AG04450 (cell line): ENCODE data around the gene COL9A1. TPM values are rescaled to one million over a fixed set of nuclear protein-coding genes. Genes with fewer than 3 reads are reported as not detected.

ENCODE experiments used
- CTCF ChIA-PET: fragments of 300-600, 350-600 bp; formaldehyde crosslinking; extraction: SDS; loops from one replicate; lab custom pipeline; 2022; ENCODE audit warnings: antibody characterized with exemption, inconsistent platforms; lab: Charles Lee
- POLR2A ChIA-PET: fragments of 350-600 bp; formaldehyde crosslinking; extraction: SDS; loops from one replicate; lab custom pipeline; 2021; ENCODE audit warnings: antibody characterized with exemption, inconsistent platforms; lab: Yijun Ruan, JAX
- DNase-seq: peaks from one replicate; pipeline ENCODE4 v3.0.0-alpha.2; 2011; ENCODE audit warnings: low read depth, low spot score
- H3K27ac ChIP-seq: one replicate; pipeline ENCODE4 v1.5.1; 2012; ENCODE audit warnings: low read depth, low read length, control low read depth
- H3K27me3 ChIP-seq: one replicate; pipeline ENCODE4 v1.6.0; 2012; ENCODE audit warnings: low read length; ENCODE audit not compliant: control insufficient read depth, insufficient read depth
- H3K4me3 ChIP-seq: 2 replicates; pipeline ENCODE4 v1.5.1; 2011; ENCODE audit warnings: mild to moderate bottlenecking, low read depth, low read length, control low read depth
- H3K9me3 ChIP-seq: 2 replicates; pipeline ENCODE4 v1.5.1; 2012; ENCODE audit warnings: low read length; ENCODE audit not compliant: control insufficient read depth, insufficient read depth
- polyA plus RNA-seq: library from polyadenylated mRNA; depleted of rRNA; stranded (reverse); fragments of >200 nt; gene quantifications from 2 replicates; pipeline ENCODE4 v1.2.3, GENCODE V29; 2011
- TF ChIP-seq, protein P1 (sequence below): IDR thresholded peaks from 2 replicates; pipeline ENCODE4 v1.5.1; 2011; ENCODE audit warnings: low read depth, low read length, control low read depth, inconsistent platforms

The COL9A1 gene
- polyA plus RNA-seq, 1 experiment: not detected

DNA sequence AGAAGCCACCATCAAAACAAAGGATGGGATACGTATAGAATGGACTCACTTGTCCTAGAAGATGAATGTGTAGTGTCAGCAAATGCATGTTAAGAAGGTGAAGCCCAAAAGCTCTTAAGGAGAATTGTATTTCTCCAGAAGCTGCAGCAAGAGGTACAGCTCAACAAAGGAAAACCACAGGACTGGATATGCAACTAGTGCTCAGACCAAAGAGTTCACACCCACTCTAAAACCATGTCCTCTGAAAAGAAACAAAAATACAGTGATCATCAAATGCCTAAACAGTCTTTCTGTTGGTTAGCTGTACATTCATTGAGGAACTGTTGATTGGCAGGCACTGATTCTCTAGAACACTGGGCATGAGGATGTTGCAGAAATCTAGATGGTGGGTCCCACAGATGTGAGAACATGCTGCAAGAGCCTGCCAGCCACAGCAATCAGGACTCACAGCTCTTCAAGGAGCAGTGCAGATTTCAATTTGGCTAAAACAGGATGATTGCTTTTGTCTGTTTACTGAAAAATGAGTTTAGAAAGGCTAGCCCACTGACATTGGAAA, 94.6 kb downstream of the COL9A1 start:
- Histone ChIP-seq H3K9me3 (no peaks in the 10 kb centered on the region), H3K4me3 (no peak overlapping the region), H3K27me3 (no peaks in the 10 kb centered on the region), H3K27ac (no peak overlapping the region)
- DNase-seq: no peak
- ChIA-PET POLR2A (no interaction called here), CTCF (interaction anchor here (0.8 to 1.9 kb wide), 3 partner anchors 11 to 15 kb away, joined by 3 to 10 read pairs (median 3); no protein-coding TSS in a partner anchor)
- TF ChIP-seq, protein P1, sequence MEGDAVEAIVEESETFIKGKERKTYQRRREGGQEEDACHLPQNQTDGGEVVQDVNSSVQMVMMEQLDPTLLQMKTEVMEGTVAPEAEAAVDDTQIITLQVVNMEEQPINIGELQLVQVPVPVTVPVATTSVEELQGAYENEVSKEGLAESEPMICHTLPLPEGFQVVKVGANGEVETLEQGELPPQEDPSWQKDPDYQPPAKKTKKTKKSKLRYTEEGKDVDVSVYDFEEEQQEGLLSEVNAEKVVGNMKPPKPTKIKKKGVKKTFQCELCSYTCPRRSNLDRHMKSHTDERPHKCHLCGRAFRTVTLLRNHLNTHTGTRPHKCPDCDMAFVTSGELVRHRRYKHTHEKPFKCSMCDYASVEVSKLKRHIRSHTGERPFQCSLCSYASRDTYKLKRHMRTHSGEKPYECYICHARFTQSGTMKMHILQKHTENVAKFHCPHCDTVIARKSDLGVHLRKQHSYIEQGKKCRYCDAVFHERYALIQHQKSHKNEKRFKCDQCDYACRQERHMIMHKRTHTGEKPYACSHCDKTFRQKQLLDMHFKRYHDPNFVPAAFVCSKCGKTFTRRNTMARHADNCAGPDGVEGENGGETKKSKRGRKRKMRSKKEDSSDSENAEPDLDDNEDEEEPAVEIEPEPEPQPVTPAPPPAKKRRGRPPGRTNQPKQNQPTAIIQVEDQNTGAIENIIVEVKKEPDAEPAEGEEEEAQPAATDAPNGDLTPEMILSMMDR: no peak

DNA sequence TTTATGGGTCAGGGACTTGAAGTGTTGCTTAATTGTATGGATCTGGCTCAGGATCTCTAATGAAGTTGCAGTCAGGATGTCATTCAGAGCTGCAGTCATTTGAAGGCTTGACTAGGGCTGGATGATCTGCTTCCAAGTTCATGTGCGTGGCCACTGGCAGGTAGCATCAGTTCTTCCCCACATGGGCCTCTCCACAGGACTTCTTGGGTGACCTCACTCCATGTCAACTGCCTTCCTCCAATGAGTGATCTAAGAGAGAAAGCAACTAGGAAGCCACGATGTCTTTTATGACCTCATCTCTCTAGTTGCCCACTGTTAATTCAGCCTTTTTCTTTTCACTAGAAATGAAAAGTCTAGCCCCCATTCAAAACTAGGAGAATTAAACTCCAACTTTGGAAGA, 104.1 kb downstream of the COL9A1 start:
- Histone ChIP-seq H3K27me3 (no peaks in the 10 kb centered on the region), H3K4me3 (no peak overlapping the region), H3K27ac (no peak overlapping the region), H3K9me3 (no peaks in the 10 kb centered on the region)
- DNase-seq: no peak
- ChIA-PET POLR2A (no interaction called here), CTCF (no interaction called here)
- TF ChIP-seq, protein P1: no peak

DNA sequence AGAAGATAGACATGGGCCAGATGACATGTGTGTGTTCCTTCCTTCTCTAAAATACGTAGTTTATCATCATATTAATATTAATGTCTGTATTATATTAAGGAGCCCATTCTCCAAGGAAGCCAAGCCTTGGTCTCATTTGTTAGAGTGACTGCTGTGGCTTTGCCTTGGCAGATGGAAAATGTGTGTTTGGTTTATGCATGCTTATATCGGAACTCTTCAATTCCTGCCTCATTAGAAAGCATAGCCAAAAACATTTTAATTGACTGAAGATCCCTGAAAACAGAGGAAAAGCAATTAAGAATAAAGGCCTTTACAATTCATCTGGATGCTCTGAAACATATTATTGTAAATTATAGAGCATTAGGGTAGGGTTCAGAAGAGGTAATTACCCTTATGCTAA, 106.4 kb downstream of the COL9A1 start:
- DNase-seq: no peak
- H3K27ac ChIP-seq: no peak overlapping the region
- TF ChIP-seq, protein P1: no peak
- no peaks in the 10 kb centered on the region for H3K27me3 ChIP-seq
- H3K9me3 ChIP-seq: no peaks in the 10 kb centered on the region
- H3K4me3 ChIP-seq: no peak overlapping the region
- ChIA-PET CTCF (no interaction called here), POLR2A (no interaction called here)

DNA sequence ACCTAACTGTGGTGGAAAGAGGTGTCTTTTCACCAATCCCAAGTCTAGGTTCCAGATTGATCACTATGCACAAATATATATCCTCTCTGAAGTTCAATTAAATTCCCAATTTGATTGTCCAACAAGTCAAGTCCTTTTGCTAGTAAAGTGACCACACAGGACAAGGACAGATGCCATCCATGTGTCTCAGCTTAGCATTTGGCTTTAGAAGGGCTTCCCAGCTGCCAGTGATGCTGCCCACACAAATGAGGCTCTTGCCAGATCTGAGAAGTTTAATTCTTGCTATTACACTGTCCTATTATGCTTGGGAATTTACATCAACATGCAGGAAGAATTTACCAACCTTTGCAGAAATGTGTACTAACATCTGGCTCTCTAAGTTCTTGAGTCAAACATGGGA, 108.5 kb downstream of the COL9A1 start:
- CTCF ChIA-PET: no interaction called here
- no peaks in the 10 kb centered on the region for H3K9me3 ChIP-seq
- no peak overlapping the region for H3K27ac ChIP-seq
- no peaks in the 10 kb centered on the region for H3K27me3 ChIP-seq
- DNase-seq: no peak
- TF ChIP-seq, protein P1: no peak
- H3K4me3 ChIP-seq: no peak overlapping the region
- POLR2A ChIA-PET: no interaction called here

DNA sequence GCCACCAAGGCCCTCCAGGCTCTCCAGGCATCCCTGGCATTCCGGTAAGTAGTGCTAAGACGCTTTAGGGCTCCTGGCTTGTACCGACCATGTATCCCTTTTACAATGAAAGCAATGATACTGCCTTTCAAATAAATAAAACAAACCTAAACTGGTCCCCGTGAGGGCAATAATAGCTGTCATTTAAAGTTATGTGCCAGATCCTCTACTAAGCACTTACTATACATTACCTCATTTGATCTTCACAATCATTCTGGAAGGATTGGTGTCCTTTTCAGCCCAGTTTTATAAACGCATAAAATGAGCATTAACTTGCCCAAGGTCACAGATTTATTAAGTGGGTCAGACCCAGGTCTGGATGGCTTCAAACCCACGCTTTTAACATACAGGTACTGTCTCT, 114.7 kb downstream of the COL9A1 start:
- Histone ChIP-seq H3K9me3 (no peaks in the 10 kb centered on the region), H3K27ac (no peak overlapping the region), H3K4me3 (no peak overlapping the region), H3K27me3 (no peaks in the 10 kb centered on the region)
- DNase-seq: no peak
- TF ChIP-seq, protein P1: no peak
- ChIA-PET CTCF (no interaction called here), POLR2A (no interaction called here)
